ENCODE results near the gene KCTD6. TPM values are rescaled to one million over a fixed set of nuclear protein-coding genes. Genes with fewer than 3 reads are reported as not detected.
"Not testable (repeated sequence)": the region's sequence is repeated elsewhere in the genome, so short reads cannot be mapped to it uniquely, and the experiment has no call there.

KCTD6 gene
- total RNA-seq, 1 donor from 2014 or later: 14.4 TPM

DNA sequence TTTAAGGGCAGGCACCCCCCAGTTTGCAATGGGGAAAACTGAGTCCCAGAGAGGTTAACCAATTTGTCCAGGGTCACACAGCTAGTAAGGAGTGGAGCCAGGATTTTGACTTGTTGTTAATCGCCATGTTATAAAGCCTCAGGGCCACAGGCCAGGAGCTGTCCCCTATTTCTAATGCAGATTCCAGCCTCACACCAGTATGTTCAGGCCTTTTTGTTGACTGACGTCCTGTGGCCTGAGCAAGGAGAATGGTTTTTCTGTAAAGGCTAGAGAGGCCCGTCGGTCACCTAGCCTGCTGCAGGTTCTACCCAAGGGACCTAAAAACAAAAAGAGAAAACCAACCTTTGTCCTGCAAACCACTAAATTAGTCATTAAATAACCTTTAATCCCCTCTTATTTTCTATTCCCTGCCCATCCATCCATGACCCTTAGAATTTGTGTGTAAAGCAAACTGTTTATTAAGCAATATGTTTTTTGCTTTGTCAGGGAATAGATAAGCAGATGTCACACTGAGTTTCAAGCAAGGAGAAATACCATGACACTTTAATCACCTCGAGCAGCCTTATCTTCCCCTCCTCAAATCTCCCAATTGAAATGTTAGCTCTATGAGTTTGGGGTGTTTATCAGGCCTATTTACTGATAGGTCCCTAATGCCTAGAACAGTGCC, 31.0 kb downstream of the KCTD6 start:
- TF ChIP-seq CTCF (IDR thresholded peaks at IDR 0.05): no peak
- Mint-ChIP-seq H3K4me1 (ENCODE audit: unreplicated experiment) (peaks cover 30% of the 10 kb centered on the region), H3K4me3 (ENCODE audit: unreplicated experiment) (no peak overlapping the region), H3K36me3 (ENCODE audit: unreplicated experiment) (no peaks in the 10 kb centered on the region), H3K27ac (ENCODE audit: unreplicated experiment) (no peak overlapping the region), H3K27me3 (ENCODE audit: unreplicated experiment) (no peaks in the 10 kb centered on the region), H3K9me3 (ENCODE audit: unreplicated experiment) (no peaks in the 10 kb centered on the region)
- no peak for DNase-seq (ENCODE audit: extremely low spot score, unreplicated experiment)

DNA sequence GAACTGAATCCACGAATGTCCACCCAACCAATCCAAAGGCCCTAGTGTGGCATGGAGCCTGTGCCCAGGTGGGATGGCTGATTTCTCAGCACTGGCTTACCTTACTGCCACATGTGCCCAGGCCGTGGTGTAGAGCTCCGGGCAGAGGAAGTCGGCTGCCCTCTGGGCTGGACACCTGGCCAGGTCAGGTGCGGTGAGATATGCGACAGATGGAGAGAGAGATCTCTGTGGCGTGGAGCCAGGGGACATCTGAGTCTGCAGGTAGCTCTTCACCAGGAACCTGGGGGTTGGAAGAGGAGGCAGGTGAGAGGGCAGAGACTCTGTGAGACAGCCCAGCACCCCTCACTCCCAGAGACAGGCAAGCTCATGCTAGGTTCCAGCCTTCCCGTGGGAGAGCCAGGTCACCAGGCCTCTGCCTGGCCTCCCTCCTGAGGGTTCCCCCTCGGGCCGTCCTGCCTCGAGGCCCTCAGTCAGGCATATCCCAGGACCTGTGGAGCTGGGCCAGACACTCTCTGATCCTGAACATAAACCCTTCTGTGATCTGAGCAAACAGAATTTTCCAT, 32.5 kb downstream of the KCTD6 start:
- peaks cover 38% of the 10 kb centered on the region for H3K4me1 Mint-ChIP-seq (ENCODE audit: unreplicated experiment)
- H3K27ac Mint-ChIP-seq (ENCODE audit: unreplicated experiment): no peak overlapping the region
- DNase-seq (ENCODE audit: extremely low spot score, unreplicated experiment): no peak
- H3K36me3 Mint-ChIP-seq (ENCODE audit: unreplicated experiment): no peaks in the 10 kb centered on the region
- no peak for TF ChIP-seq CTCF (IDR thresholded peaks at IDR 0.05)
- no peak overlapping the region for H3K4me3 Mint-ChIP-seq (ENCODE audit: unreplicated experiment)
- H3K9me3 Mint-ChIP-seq (ENCODE audit: unreplicated experiment): no peaks in the 10 kb centered on the region
- no peaks in the 10 kb centered on the region for H3K27me3 Mint-ChIP-seq (ENCODE audit: unreplicated experiment)

GRCh38 chr3:58526515-58526957, 34.6 kb downstream of the KCTD6 start:
- Mint-ChIP-seq H3K36me3 (ENCODE audit: unreplicated experiment) (no peaks in the 10 kb centered on the region), H3K4me3 (ENCODE audit: unreplicated experiment) (no peak overlapping the region), H3K4me1 (ENCODE audit: unreplicated experiment) (peaks cover 27% of the 10 kb centered on the region), H3K27ac (ENCODE audit: unreplicated experiment) (no peak overlapping the region), H3K27me3 (ENCODE audit: unreplicated experiment) (no peaks in the 10 kb centered on the region), H3K9me3 (ENCODE audit: unreplicated experiment) (no peaks in the 10 kb centered on the region)
- no peak for TF ChIP-seq CTCF (IDR thresholded peaks at IDR 0.05)
- no peak for DNase-seq (ENCODE audit: extremely low spot score, unreplicated experiment)

DNA sequence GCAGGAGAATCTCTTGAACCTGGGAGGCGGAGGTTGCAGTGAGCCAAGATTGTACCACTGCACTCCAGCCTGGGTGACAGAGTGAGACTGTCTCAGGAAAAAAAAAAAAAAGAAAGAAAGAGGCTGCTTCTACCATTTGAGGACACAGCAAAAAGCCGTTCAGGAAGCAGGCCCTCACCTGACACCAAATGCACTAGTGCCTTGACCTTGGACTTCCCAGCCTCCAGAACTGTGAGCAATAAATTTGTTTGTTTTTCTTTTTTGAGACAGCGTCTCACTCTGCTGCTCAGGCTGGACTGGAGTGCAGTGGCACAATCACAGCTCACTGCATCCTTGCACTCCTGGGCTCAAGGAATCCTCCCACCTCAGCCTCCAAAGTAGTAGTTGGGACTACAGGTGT, 35.5 kb downstream of the KCTD6 start:
- H3K4me3 Mint-ChIP-seq (ENCODE audit: unreplicated experiment); H3K27ac Mint-ChIP-seq (ENCODE audit: unreplicated experiment); H3K9me3 Mint-ChIP-seq (ENCODE audit: unreplicated experiment); DNase-seq (ENCODE audit: extremely low spot score, unreplicated experiment); H3K36me3 Mint-ChIP-seq (ENCODE audit: unreplicated experiment); H3K27me3 Mint-ChIP-seq (ENCODE audit: unreplicated experiment): not testable (repeated sequence)
- peaks cover 24% of the 10 kb centered on the region for H3K4me1 Mint-ChIP-seq (ENCODE audit: unreplicated experiment)

DNA sequence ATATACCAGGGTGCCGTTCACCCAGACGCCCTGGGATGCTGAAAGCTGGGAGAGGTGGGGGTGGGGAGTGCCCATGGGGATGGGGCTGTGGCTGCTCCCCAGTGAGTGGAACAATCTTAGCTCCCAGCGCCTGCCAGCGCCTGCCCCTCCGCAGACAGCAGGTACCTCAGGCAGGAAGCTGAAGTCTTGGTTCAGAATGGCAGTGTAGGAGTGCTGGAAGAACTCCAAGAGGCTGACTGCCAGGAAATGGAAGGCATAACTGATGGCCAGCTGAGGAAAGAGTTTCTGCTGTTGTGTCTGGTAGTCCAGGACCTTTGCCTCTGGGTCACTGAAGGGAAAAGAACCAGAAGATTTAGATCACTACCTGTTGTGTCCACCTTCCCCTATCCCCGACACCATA, 36.7 kb downstream of the KCTD6 start:
- peak; percentile 51 for DNase-seq (ENCODE audit: extremely low spot score, unreplicated experiment)
- peak overlapping the region; percentile 64 for H3K27ac Mint-ChIP-seq (ENCODE audit: unreplicated experiment)

More for the DNA sequence above, 36.7 kb downstream of the KCTD6 start:
- no peaks in the 10 kb centered on the region for H3K36me3 Mint-ChIP-seq (ENCODE audit: unreplicated experiment)
- no peak overlapping the region for H3K4me3 Mint-ChIP-seq (ENCODE audit: unreplicated experiment)
- peaks cover 31% of the 10 kb centered on the region for H3K4me1 Mint-ChIP-seq (ENCODE audit: unreplicated experiment)
- H3K27me3 Mint-ChIP-seq (ENCODE audit: unreplicated experiment): no peaks in the 10 kb centered on the region
- TF ChIP-seq CTCF (IDR thresholded peaks at IDR 0.05): no peak
- no peaks in the 10 kb centered on the region for H3K9me3 Mint-ChIP-seq (ENCODE audit: unreplicated experiment)

Measured in osteocyte (in vitro differentiated cells).